NCI-H69 (cell line): ENCODE measurements around the gene ERFE.
A peak's percentile ranks its signal among the peaks of the same experiment; 100 is the strongest.

Experiments used
- DNase-seq: peaks from one replicate; lab custom pipeline; 2025; lab: John Stamatoyannopoulos, UW

ERFE gene

GRCh38 chr2:238155051-238155760 lies 3.6 kb upstream of the ERFE start:
- no peak for DNase-seq

- no peak for DNase-seq
These were observed 2.7 kb upstream of the ERFE start for GRCh38 chr2:238155761-238156694.

- DNase-seq = peak; percentile 6
These were observed 1.2 kb upstream of the ERFE start for GRCh38 chr2:238157506-238158017.

GRCh38 chr2:238158018-238158508 lies 707 bp upstream of the ERFE start:
- no peak for DNase-seq

- peak; percentile 49 for DNase-seq
These were observed 335 bp downstream of the ERFE start for GRCh38 chr2:238159071-238159539.

- DNase-seq = no peak
These were observed 963 bp downstream of the ERFE start for GRCh38 chr2:238159661-238160205.

- DNase-seq = no peak
These were observed 1.7 kb downstream of the ERFE start for GRCh38 chr2:238160206-238161129.

GRCh38 chr2:238161291-238162051 lies 2.7 kb downstream of the ERFE start:
- no peak for DNase-seq

- no peak for DNase-seq
These were observed 3.6 kb downstream of the ERFE start for GRCh38 chr2:238162251-238162845.

GRCh38 chr2:238162846-238163441 lies 4.2 kb downstream of the ERFE start:
- DNase-seq = no peak

GRCh38 chr2:238163481-238164198 lies 4.9 kb downstream of the ERFE start:
- peak; percentile 37 for DNase-seq

GRCh38 chr2:238164906-238165287 lies 6.1 kb downstream of the ERFE start:
- no peak for DNase-seq

GRCh38 chr2:238165288-238165921 lies 6.6 kb downstream of the ERFE start:
- DNase-seq = no peak

- DNase-seq = no peak
These were observed 7.9 kb downstream of the ERFE start for GRCh38 chr2:238166391-238167343.

- no peak for DNase-seq
These were observed 8.6 kb downstream of the ERFE start for GRCh38 chr2:238167344-238167715.

- no peak for DNase-seq
These were observed 9.0 kb downstream of the ERFE start for GRCh38 chr2:238167761-238168160.
